HEK293T (cell line): ENCODE measurements around the gene KLHL1.

Experiments used
- CTCF ChIA-PET: fragments of 350-600 bp; formaldehyde crosslinking; extraction: SDS; loops from one replicate; lab custom pipeline; 2021; ENCODE audit warnings: antibody characterized with exemption, inconsistent platforms; lab: Yijun Ruan, JAX
- POLR2A ChIA-PET: fragments of 350-600 bp; formaldehyde crosslinking; extraction: SDS; loops from one replicate; lab custom pipeline; 2020; ENCODE audit warnings: antibody characterized with exemption, inconsistent platforms; lab: Yijun Ruan, JAX
- DNase-seq: peaks from one replicate; pipeline ENCODE4 v3.0.0; 2012; ENCODE audit warnings: mixed read lengths; ENCODE audit errors: extremely low spot score
- ARNT ChIP-seq: fragments of 450-650 bp; IDR thresholded peaks from 2 replicates; pipeline ENCODE4 v1.6.1; 2017; ENCODE audit warnings: mild to moderate bottlenecking
- BHLHE40 ChIP-seq: fragments of 450-650 bp; IDR thresholded peaks from 2 replicates; pipeline ENCODE4 v1.6.1; 2016; ENCODE audit warnings: mild to moderate bottlenecking, moderate library complexity, borderline replicate concordance
- CTBP1 ChIP-seq: fragments of 450-650 bp; IDR thresholded peaks from 2 replicates; pipeline ENCODE4 v1.6.1; 2016; ENCODE audit warnings: borderline replicate concordance
- ELF4 ChIP-seq: fragments of 450-650 bp; IDR thresholded peaks from 2 replicates; pipeline ENCODE4 v1.6.1; 2017; ENCODE audit warnings: antibody characterized with exemption
- FOXA1 ChIP-seq: fragments of 450-650 bp; IDR thresholded peaks from 2 replicates; pipeline ENCODE4 v1.6.1; 2016; ENCODE audit warnings: mild to moderate bottlenecking
- FOXK2 ChIP-seq: fragments of 450-650 bp; IDR thresholded peaks from 2 replicates; pipeline ENCODE4 v1.6.1; 2016; ENCODE audit warnings: mild to moderate bottlenecking
- FOXM1 ChIP-seq: fragments of 450-650 bp; IDR thresholded peaks from 2 replicates; pipeline ENCODE4 v1.6.1; 2017; ENCODE audit warnings: mild to moderate bottlenecking, borderline replicate concordance
- HDGF ChIP-seq: fragments of 450-650 bp; IDR thresholded peaks from 2 replicates; pipeline ENCODE4 v1.6.1; 2017; ENCODE audit warnings: antibody characterized with exemption, borderline replicate concordance
- L3MBTL2 ChIP-seq: fragments of 450-650 bp; conservative IDR thresholded peaks from 2 replicates; pipeline ENCODE4 v1.6.1; 2016; ENCODE audit warnings: mild to moderate bottlenecking
- LEF1 ChIP-seq: fragments of 450-650 bp; IDR thresholded peaks from 2 replicates; pipeline ENCODE4 v1.6.1; 2017; ENCODE audit warnings: mild to moderate bottlenecking, borderline replicate concordance
- NFRKB ChIP-seq: fragments of 450-650 bp; IDR thresholded peaks from 2 replicates; pipeline ENCODE4 v1.6.1; 2016; ENCODE audit warnings: mild to moderate bottlenecking, moderate library complexity
- SP1 ChIP-seq: fragments of 450-650 bp; IDR thresholded peaks from 2 replicates; pipeline ENCODE4 v1.6.1; 2017
- SUZ12 ChIP-seq: fragments of 450-650 bp; IDR thresholded peaks from 2 replicates; pipeline ENCODE4 v1.6.1; 2016; ENCODE audit warnings: mild to moderate bottlenecking
- TARDBP ChIP-seq: fragments of 450-650 bp; IDR thresholded peaks from 2 replicates; pipeline ENCODE4 v1.6.1; 2016
- ZNF384 ChIP-seq: fragments of 450-650 bp; IDR thresholded peaks from 2 replicates; pipeline ENCODE4 v1.6.1; 2016
- TF ChIP-seq, protein P1 (sequence below): fragments of 450-650 bp; IDR thresholded peaks from 2 replicates; pipeline ENCODE4 v1.6.1; 2016

The KLHL1 gene

DNA sequence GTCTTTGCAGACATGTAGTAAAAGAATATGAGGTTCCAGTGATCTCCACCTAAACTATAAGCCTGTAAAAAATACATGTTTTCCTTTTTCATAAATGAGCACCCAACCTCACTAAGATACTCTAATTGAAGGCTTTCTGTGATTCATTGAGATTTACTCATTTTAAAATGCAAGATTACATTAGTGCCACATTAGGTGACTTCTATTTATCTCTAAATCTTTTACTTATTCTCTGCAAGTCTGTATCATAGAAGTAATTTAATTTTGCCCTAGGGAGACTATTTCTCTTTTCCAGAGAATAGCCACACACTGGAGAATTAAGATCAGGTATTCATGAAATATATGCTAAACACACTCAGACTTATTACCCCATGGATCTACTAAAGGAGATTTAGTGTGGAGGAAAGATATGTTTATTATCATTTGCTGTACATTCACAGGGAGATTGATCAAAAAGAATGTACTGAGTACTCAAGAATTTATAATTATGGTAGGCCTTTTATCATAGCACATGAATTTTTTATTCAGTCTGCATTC is 290.9 kb downstream of the KLHL1 start:
- POLR2A ChIA-PET = no interaction called here
- DNase-seq = no peak
- TF ChIP-seq NFRKB = no peak
- no peak for TF ChIP-seq TARDBP
- no peak for TF ChIP-seq SUZ12
- TF ChIP-seq LEF1 = no peak
- no peak for TF ChIP-seq SP1
- no peak for TF ChIP-seq ARNT
- no peak for TF ChIP-seq FOXA1
- no peak for TF ChIP-seq ZNF384
- no peak for TF ChIP-seq FOXM1
- no peak for TF ChIP-seq L3MBTL2
- TF ChIP-seq BHLHE40 = no peak
- CTCF ChIA-PET = no interaction called here

DNA sequence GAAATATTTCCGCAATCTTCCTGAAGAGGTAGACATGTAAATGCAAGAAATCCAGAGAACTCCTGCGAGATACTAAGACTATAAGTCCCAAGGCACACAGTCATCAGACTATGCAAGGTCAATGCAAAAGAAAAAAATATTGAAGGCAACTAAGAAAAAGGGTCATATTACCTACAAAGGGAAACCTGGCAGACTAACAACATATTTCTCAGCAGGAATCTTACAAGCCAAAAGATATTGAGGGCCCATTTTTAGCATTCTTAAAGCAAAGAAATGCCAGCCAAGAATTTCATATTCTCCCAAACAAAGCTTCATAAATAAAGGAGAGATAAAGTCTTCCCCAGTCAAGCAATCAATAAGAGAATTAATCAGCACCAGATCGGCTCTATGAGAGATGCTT is 299.1 kb downstream of the KLHL1 start:
- POLR2A ChIA-PET = no interaction called here
- TF ChIP-seq L3MBTL2 = no peak
- TF ChIP-seq FOXK2 = no peak
- no peak for TF ChIP-seq HDGF
- TF ChIP-seq, protein P1, sequence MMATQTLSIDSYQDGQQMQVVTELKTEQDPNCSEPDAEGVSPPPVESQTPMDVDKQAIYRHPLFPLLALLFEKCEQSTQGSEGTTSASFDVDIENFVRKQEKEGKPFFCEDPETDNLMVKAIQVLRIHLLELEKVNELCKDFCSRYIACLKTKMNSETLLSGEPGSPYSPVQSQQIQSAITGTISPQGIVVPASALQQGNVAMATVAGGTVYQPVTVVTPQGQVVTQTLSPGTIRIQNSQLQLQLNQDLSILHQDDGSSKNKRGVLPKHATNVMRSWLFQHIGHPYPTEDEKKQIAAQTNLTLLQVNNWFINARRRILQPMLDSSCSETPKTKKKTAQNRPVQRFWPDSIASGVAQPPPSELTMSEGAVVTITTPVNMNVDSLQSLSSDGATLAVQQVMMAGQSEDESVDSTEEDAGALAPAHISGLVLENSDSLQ = no peak
- TF ChIP-seq NFRKB = no peak
- TF ChIP-seq FOXM1 = no peak
- no peak for TF ChIP-seq FOXA1
- CTCF ChIA-PET = no interaction called here
- DNase-seq = no peak

- no peak for DNase-seq
- ChIA-PET CTCF (no interaction called here), POLR2A (no interaction called here)
- TF ChIP-seq FOXA1 = no peak
- TF ChIP-seq CTBP1 = no peak
- no peak for TF ChIP-seq FOXM1
- no peak for TF ChIP-seq HDGF
- no peak for TF ChIP-seq ELF4
- no peak for TF ChIP-seq NFRKB
- TF ChIP-seq, protein P1 = no peak
- TF ChIP-seq TARDBP = no peak
- TF ChIP-seq ZNF384 = no peak
- TF ChIP-seq BHLHE40 = no peak
- no peak for TF ChIP-seq ARNT
- TF ChIP-seq FOXK2 = no peak
- TF ChIP-seq SP1 = no peak
Measured at GRCh38 chr13:69796256-69796655, 312.0 kb downstream of the KLHL1 start.

DNA sequence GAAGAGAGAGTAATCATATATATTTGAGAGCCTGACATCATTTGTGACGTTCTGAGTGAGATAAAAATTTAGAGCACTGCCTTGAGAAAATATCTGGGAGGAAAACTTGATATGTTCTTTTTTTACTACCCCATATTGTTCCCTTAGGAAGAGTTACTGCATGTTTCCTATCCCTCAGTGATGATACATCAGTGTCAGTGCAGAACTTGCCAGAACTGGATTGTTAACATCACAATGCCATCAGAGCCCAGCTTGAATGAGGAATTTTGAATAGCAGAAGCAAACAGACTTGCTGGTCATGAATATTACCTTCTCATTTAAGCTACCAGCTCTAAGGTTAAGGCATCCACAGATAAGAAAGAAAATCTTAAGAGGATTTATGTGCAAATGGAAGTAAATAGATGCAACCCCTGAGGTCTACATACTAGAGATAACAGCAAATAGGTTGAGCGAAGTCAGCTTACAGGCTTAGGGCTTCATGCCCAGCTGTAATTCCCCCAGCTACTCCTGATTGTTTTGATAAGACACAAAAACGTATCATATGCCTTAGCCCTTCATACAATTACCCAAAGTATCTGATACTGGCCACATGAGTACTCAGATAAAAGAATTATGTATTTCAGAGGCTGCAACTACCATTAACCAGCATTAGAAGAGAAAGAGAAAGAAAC is 314.3 kb downstream of the KLHL1 start:
- no peak for DNase-seq
- TF ChIP-seq TARDBP (no peak), ZNF384 (no peak)
- TF ChIP-seq, protein P1 = peak; percentile 66
- CTCF ChIA-PET = no interaction called here
- POLR2A ChIA-PET = no interaction called here

DNA sequence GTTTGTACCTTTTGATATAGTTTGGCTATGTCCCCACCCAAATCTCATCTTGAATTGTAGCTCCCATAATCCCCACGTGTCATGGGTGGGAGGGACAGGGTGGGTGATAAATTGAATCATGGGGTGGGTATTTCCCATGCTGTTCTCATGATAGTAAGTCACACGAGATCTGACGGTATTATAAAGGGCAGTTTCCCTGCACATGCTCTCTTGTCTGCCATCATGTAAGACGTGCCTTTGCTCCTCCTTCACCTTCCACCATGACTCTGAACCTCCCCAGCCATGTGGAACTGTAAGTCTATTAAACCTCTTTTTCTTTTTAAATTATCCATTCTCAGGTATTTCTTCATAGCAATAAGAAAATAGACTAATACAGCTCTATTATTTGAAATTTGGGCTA is 331.3 kb downstream of the KLHL1 start:
- no peak for DNase-seq
- ChIA-PET CTCF (no interaction called here), POLR2A (no interaction called here)
- no peak for TF ChIP-seq ELF4
- no peak for TF ChIP-seq HDGF
- TF ChIP-seq SP1 = no peak
- no peak for TF ChIP-seq ZNF384
- TF ChIP-seq BHLHE40 = no peak
- no peak for TF ChIP-seq FOXA1
- TF ChIP-seq NFRKB = no peak
- no peak for TF ChIP-seq L3MBTL2
- TF ChIP-seq LEF1 = no peak
- no peak for TF ChIP-seq CTBP1
- TF ChIP-seq TARDBP = no peak
- TF ChIP-seq SUZ12 = no peak
- no peak for TF ChIP-seq FOXM1
- TF ChIP-seq, protein P1 = no peak
- TF ChIP-seq FOXK2 = no peak
- no peak for TF ChIP-seq ARNT

- DNase-seq = no peak
- ChIA-PET POLR2A (no interaction called here), CTCF (interaction anchor here (0.6 kb wide), 1 partner anchor 10 kb away, joined by 3 read pairs; no protein-coding TSS in a partner anchor)
- TF ChIP-seq FOXA1 (no peak), SP1 (no peak), TARDBP (no peak), HDGF (no peak), ARNT (no peak)
- TF ChIP-seq, protein P1 = no peak
Measured at GRCh38 chr13:69769608-69770007, 338.6 kb downstream of the KLHL1 start.
